ENCODE data around the gene SAFB2. TPM values are rescaled to one million over a fixed set of nuclear protein-coding genes. Genes with fewer than 3 reads are reported as not detected.
"Not testable (repeated sequence)": the region's sequence is repeated elsewhere in the genome, so short reads cannot be mapped to it uniquely, and the experiment has no call there.

SAFB2 gene
- total RNA-seq, 1 donor from 2014 or later, result 43.7 TPM

GRCh38 chr19:5612891-5613865 is 9.4 kb downstream of the SAFB2 start:
- ATAC-seq (peak; percentile 40), DNase-seq (ENCODE audit: missing footprints) (no peak)
- intact Hi-C loops (cut with DNase I), result no loop called here

DNA sequence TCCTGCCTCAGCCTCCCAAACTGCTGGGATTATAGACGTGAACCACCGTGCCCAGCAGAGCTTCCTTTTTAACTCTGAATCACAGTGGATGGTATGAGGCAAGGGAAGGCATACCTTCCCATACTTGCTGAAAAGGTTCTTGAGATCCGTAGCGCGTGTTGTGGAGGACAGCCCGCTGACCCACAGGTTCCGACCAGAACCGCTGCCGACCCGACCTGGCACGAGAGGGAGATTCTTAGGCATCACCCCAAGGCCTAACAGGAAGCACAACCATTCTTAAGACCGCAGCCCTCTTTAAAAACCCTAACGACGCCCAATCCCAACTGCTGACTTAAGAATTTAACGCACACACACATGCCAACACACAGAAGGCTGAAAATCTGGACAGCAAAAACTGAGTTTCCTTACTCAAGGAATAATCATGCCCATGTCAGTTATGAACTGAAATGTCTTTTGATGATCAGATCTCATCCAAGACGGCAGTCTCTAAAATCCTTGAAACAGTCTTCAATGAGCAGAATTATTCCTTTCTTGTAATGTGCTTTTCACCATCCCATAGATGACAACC is 12.6 kb downstream of the SAFB2 start:
- ATAC-seq (no peak), DNase-seq (ENCODE audit: missing footprints) (no peak)
- intact Hi-C loops (cut with DNase I), result no loop called here

DNA sequence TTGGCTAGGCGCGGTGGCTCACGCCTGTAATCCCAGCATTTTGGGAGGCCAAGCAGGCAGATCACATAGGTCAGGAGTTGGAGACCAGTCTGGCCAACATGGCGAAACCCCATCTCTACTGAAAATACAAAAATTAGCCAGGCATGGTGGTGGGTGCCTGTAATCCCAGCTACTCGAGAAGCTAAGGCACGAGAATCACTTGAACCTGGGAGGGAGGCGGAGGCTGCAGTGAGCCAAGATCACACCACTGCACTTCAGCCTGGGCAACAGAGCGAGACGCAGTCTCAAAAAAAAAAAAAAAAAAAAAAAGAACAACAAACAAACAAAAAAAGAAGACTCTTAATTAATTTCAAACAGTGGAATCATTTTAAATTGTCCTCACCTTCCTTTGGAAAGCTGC is 13.8 kb downstream of the SAFB2 start:
- ATAC-seq; intact Hi-C loops (cut with DNase I); DNase-seq (ENCODE audit: missing footprints): not testable (repeated sequence)

DNA sequence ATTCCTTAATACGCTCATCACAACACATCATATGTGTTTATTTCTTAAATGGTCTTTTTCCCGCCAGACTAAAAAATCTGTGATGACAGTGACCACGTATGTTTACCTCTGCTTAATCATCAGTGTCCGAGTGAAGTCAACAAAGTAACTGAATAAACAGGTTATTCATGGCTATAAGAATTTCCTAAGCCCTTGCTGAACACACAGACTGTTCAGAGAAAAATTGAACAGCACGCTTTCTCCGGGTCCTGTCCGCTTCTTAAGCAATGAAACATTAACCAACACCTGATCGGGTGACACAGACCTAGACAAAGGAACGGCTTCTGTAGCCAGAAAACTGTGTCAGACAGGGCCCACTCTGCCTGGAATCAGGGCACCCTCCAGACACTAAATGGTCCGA is 14.3 kb downstream of the SAFB2 start:
- intact Hi-C loops (cut with DNase I), result no loop called here
- ATAC-seq (no peak), DNase-seq (ENCODE audit: missing footprints) (no peak)

DNA sequence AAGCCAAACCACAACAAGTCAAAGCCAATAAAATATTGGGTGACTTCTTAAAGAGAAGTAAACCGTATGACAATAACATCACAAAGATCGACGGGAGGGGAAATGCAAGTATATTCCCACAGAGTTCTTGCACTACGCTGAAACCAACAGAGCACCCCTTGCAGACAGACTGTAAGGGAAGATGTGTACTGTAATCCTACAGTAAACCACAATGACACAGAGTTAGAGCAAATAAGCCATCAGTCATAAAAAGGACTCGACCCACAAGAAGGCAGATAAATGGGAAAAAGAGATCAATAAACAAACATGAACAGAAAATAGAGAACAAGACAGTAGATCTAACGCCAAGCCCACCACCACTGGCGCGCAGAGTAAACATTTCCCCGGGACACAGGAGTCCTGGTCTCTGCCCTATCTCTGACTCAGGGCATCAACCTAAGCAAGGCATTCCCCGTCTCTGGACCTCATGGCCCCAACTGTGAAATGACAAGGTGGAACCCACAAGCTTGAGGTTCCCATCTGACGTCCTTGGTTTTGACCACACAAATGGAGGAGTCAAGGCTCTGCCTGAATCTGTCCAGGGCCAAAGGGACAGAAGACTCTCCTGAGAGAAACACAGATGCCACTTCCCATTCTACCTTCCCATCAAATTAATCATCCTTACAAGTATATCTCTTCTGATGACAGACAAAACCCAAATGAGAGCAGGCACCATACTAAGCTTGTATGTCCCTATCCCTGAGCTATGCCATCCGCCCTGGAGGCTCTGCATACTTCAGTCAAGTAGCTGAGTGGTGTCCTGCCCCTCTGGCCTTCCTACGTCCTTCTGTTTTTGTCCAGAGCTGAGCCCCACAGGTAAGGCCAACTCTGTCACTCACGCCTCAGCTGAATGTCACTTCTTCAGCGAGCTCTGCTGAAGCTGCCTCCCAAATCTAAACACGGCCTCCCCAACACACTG is 15.0 kb downstream of the SAFB2 start:
- no peak for DNase-seq (ENCODE audit: missing footprints)
- intact Hi-C loops (cut with DNase I), result no loop called here

DNA sequence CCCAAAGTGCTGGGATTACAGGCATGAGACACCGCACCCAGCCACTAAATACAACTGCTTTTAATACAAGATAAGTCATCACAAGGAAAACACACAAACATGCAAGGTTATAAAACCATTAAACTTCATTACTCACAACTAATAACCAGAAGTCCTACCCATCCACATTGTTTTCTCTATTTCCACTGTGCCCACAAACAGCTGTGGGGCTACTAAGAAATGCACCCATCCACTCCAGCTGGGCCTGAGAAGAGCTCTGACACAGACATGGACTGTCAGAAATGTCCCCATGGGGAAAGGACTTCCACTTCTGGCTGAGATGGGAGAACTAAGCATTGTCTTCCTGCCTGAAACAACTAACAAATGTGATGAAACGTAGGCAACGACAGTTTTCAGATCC is 17.2 kb downstream of the SAFB2 start:
- ATAC-seq (no peak), DNase-seq (ENCODE audit: missing footprints) (no peak)
- intact Hi-C loops (cut with DNase I), result no loop called here

More for the DNA sequence above, 15.0 kb downstream of the SAFB2 start:
- ATAC-seq, result no peak

GRCh38 chr19:5603626-5604025 is 18.9 kb downstream of the SAFB2 start:
- ATAC-seq, result no peak
- intact Hi-C loops (cut with DNase I), result no loop called here
- DNase-seq (ENCODE audit: missing footprints), result no peak

DNA sequence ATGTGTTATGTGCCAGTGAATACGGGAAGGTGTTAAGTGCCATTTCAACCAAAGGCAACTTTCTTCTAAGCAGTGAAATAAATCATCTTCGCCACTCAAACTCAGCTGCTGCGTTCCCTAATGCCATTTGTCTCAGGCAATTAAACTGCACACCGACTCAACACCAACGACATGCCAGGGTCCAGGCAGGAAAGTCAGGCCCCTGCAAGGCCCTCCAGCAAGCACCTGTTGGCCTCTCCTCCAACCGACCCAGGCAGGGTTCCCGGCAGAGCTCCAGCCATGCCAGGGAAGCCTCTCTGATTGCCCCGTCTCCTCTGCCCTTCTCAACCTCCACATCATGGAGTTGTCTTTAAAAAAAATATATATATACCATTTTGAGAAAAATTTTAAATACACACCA is 21.8 kb downstream of the SAFB2 start:
- DNase-seq (ENCODE audit: missing footprints), result no peak
- intact Hi-C loops (cut with DNase I), result no loop called here
- no peak for ATAC-seq

DNA sequence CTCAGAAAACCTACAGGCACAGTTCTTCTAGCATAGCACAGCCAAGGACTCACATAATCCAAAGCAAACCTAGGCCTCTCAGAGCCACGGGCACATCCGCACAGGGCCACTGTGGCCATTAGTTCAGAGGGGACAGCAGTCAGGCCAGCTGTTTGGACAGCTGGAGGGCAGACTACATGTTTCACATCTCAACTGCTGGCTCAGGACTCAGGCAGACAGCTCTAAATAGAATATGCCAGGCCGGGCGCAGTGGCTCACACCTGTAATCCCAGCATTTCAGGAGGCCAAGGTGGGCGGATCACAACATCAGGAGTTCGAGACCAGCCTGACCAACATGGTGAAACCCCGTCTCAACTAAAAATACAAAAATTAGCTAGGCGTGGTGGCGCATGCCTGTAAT is 26.8 kb downstream of the SAFB2 start:
- intact Hi-C loops (cut with DNase I), result no loop called here
- ATAC-seq (no peak), DNase-seq (ENCODE audit: missing footprints) (no peak)

GRCh38 chr19:5595129-5595528 is 27.4 kb downstream of the SAFB2 start:
- DNase-seq (ENCODE audit: missing footprints), result no peak
- no peak for ATAC-seq
- intact Hi-C loops (cut with DNase I), result no loop called here

DNA sequence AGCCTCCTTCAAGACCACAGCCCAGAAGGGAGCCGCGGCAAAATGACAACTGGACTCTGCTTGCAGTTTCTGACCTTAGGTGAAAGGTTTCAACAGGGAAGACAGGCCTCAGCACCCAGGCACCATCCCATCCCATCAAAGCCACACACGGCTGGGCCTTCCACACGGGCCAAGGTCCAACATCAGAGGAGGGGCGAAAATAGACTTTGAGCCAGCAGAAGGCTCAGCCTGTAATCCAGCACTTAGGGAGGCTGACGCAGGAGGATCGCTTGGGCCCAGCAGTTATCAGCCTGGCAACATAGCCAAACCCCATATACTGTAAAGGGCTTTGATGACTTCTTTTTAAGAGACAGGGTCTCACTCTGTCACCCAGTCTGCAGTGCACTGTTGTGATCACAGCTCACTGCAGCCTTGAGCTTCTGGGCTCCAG is 28.0 kb downstream of the SAFB2 start:
- intact Hi-C loops (cut with DNase I), result no loop called here
- ATAC-seq, result no peak
- no peak for DNase-seq (ENCODE audit: missing footprints)

- no peak for ATAC-seq
- intact Hi-C loops (cut with DNase I), result no loop called here
- no peak for DNase-seq (ENCODE audit: missing footprints)
Observed at GRCh38 chr19:5593343-5594255, 29.0 kb downstream of the SAFB2 start.

DNA sequence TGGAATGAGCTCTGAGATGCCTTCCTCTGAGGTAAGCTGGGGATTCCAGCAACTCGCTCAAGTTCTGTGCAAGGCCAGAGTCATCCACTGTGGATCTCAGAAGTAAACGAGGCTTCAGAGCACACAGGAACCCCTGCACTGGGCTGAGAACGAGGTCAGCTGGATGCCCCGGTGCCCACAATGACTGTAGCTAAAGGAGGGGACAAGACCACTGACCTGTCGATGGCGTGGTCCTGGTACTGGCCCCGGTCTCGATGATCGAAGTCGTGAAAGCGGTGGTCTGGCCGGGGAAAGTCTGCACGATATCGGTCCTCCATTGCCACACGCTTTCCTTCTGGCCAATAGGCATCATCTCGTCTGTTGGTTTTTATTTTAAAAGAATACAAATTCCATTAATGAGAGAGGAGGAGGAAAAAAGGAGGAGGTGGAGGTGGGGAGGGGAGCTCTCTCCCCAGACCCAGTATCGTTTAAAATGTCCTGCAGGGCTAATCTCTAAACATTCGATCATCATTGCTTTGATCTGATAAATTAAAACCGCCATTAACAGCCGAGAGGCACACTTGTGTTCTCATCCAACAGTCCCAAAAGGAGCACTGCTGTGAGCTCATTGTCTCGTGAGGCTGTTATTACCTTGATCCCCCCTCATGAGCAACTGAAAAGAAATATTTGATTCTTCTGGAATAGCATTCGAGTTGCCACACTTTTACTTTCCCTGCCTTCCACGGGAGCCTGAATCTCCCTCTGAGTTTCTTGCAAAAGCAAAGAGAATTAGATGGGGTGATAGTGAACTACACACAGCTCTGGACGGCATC is 29.8 kb downstream of the SAFB2 start:
- DNase-seq (ENCODE audit: missing footprints), result no peak
- intact Hi-C loops (cut with DNase I), result no loop called here
- no peak for ATAC-seq

GRCh38 chr19:5591476-5591875 is 31.1 kb downstream of the SAFB2 start:
- ATAC-seq (no peak), DNase-seq (ENCODE audit: missing footprints) (no peak)
- intact Hi-C loops (cut with DNase I), result no loop called here

GRCh38 chr19:5590865-5591154 is 31.8 kb downstream of the SAFB2 start:
- no peak for DNase-seq (ENCODE audit: missing footprints)
- intact Hi-C loops (cut with DNase I), result no loop called here
- ATAC-seq, result no peak

GRCh38 chr19:5590151-5590864 is 32.3 kb downstream of the SAFB2 start:
- intact Hi-C loops (cut with DNase I), result no loop called here
- ATAC-seq (no peak), DNase-seq (ENCODE audit: missing footprints) (no peak)
